Endothelial cell of umbilical vein (primary cell): ENCODE measurements around the gene HABP4. TPM values are rescaled to one million over a fixed set of nuclear protein-coding genes. Genes with fewer than 3 reads are reported as not detected.

Experiments used
- BruUV-seq: library from RNA; stranded (reverse); fragments of 400-500 nt; replicated peaks from 2 replicates; lab custom pipeline; 2021; lab: Mats Ljungman, UMichigan
- CTCF ChIA-PET: fragments of 300-600, 350-600 bp; sonication (Branson Sonifier 250); formaldehyde crosslinking; loops from one replicate; lab custom pipeline; 2021; ENCODE audit warnings: antibody characterized with exemption, inconsistent platforms; lab: Charles Lee
- POLR2A ChIA-PET: fragments of 300-600, 350-600 bp; sonication (Branson Sonifier 250); formaldehyde crosslinking; loops from one replicate; lab custom pipeline; 2021; ENCODE audit warnings: antibody characterized with exemption, inconsistent platforms; lab: Charles Lee
- DNase-seq: peaks from one replicate; pipeline ENCODE4 v3.0.0-alpha.2; 2011; ENCODE audit warnings: low read depth, low spot score
- FAIRE-seq: peaks from 2 replicates; lab custom pipeline; 2011; peaks lifted over from hg19 to GRCh38; lab: Jason Lieb, UNC
- H2AFZ ChIP-seq: 2 replicates; pipeline ENCODE4 v1.6.0; 2012; ENCODE audit warnings: low read depth, low read length, control low read depth, inconsistent platforms
- H3K27ac ChIP-seq: 2 replicates; pipeline ENCODE4 v1.5.1; 2011; ENCODE audit warnings: low read depth, mild to moderate bottlenecking, control low read depth, low read length, moderate library complexity; ENCODE audit not compliant: insufficient read depth
- H3K27me3 ChIP-seq, 2 experiments: 2 replicates each; pipeline versions ENCODE4 v1.6.0 to v1.6.1; 2011; ENCODE audit warnings: low read length in 2 of 2, mixed read lengths in 1 of 2; ENCODE audit not compliant: control insufficient read depth in 2 of 2, insufficient read depth in 2 of 2
- H3K36me3 ChIP-seq, 2 experiments: 2 replicates in 1 of 2; 3 replicates in 1 of 2; pipeline ENCODE4 v1.5.1; 2011; ENCODE audit warnings: low read length in 2 of 2, mild to moderate bottlenecking in 1 of 2, moderate library complexity in 1 of 2; ENCODE audit not compliant: control insufficient read depth in 2 of 2, insufficient read depth in 2 of 2; ENCODE audit errors: extremely low read depth in 1 of 2
- H3K4me1 ChIP-seq: 3 replicates; pipeline ENCODE4 v1.5.1; 2011; ENCODE audit warnings: mild to moderate bottlenecking, low read length; ENCODE audit not compliant: control insufficient read depth, insufficient read depth; ENCODE audit errors: extremely low read depth
- H3K4me2 ChIP-seq: 2 replicates; pipeline ENCODE4 v1.6.1; 2011; ENCODE audit warnings: low read length, control low read depth, mixed read lengths; ENCODE audit not compliant: insufficient read depth
- H3K4me3 ChIP-seq, 3 experiments: fragments of 200-600 bp in 1 of 3; sonication (generic), shearing (Covaris generic) in 1 of 3; replicated peaks in 1 of 3; 2 replicates each; pipeline ENCODE4 v1.5.1; 2011 to 2016; ENCODE audit warnings: control low read depth in 3 of 3, low read length in 3 of 3, mild to moderate bottlenecking in 2 of 3, inconsistent platforms in 1 of 3, low read depth in 1 of 3, moderate library complexity in 1 of 3; ENCODE audit not compliant: insufficient read depth in 1 of 3
- H3K79me2 ChIP-seq: 2 replicates; pipeline ENCODE4 v1.6.0; 2012; ENCODE audit warnings: low read length, inconsistent platforms; ENCODE audit not compliant: control insufficient read depth, insufficient read depth
- H3K9ac ChIP-seq: replicated peaks from 2 replicates; pipeline ENCODE3; 2011; ENCODE audit warnings: low read length, control low read depth; ENCODE audit not compliant: insufficient read depth; ENCODE audit errors: extremely low read depth
- H3K9me1 ChIP-seq: replicated peaks from 3 replicates; pipeline ENCODE4 v1.6.0; 2011; ENCODE audit warnings: mild to moderate bottlenecking, low read length; ENCODE audit not compliant: control insufficient read depth, insufficient read depth; ENCODE audit errors: extremely low read depth
- H3K9me3 ChIP-seq: replicated peaks from 2 replicates; pipeline ENCODE4 v1.5.1; 2012; ENCODE audit warnings: low read length, inconsistent platforms; ENCODE audit not compliant: control insufficient read depth, insufficient read depth
- H4K20me1 ChIP-seq: replicated peaks from 2 replicates; pipeline ENCODE3; 2011; ENCODE audit warnings: mild to moderate bottlenecking, low read length; ENCODE audit not compliant: control insufficient read depth, insufficient read depth; ENCODE audit errors: extremely low read depth
- CTCF ChIP-seq, 2 donors: IDR thresholded peaks; 1 replicate in 1 of 2; 2 replicates in 1 of 2; pipeline ENCODE4 v1.5.1; 2011; ENCODE audit warnings: low read length in 2 of 2, mild to moderate bottlenecking in 2 of 2, moderate library complexity in 2 of 2, control low read depth in 1 of 2, inconsistent platforms in 1 of 2, low read depth in 1 of 2; ENCODE audit not compliant: insufficient read depth in 1 of 2; ENCODE audit errors: extremely low read depth in 1 of 2
- EZH2 ChIP-seq: IDR thresholded peaks from 2 replicates; pipeline ENCODE4 v1.6.1; 2012; ENCODE audit warnings: borderline replicate concordance, low read depth, mild to moderate bottlenecking, moderate library complexity, low read length, inconsistent platforms; ENCODE audit not compliant: severe bottlenecking
- FOS ChIP-seq: IDR thresholded peaks from 2 replicates; pipeline ENCODE4 v1.6.1; 2011; ENCODE audit warnings: mild to moderate bottlenecking, low read length, moderate library complexity, borderline replicate concordance; ENCODE audit not compliant: insufficient read depth
- GATA2 ChIP-seq: IDR thresholded peaks from 2 replicates; pipeline ENCODE4 v1.7.0; 2011; ENCODE audit warnings: low read depth, mild to moderate bottlenecking, moderate library complexity, mixed read lengths, low read length; ENCODE audit not compliant: insufficient read length, insufficient read depth
- JUN ChIP-seq: IDR thresholded peaks from 2 replicates; pipeline ENCODE4 v1.6.1; 2011; ENCODE audit warnings: borderline replicate concordance, low read depth; ENCODE audit not compliant: insufficient read length, insufficient read depth
- MAX ChIP-seq: IDR thresholded peaks from 2 replicates; pipeline ENCODE4 v1.6.1; 2011; ENCODE audit not compliant: insufficient read depth, insufficient read length
- MYC ChIP-seq: IDR thresholded peaks from one replicate; pipeline ENCODE4 v1.6.1; 2011; ENCODE audit warnings: mild to moderate bottlenecking, low read depth, low read length
- POLR2A ChIP-seq: IDR thresholded peaks from 2 replicates; pipeline ENCODE4 v1.6.1; 2012; ENCODE audit warnings: low read depth, mild to moderate bottlenecking, control low read depth, low read length
- POLR2AphosphoS5 ChIP-seq: IDR thresholded peaks from 2 replicates; pipeline ENCODE4 v1.6.1; 2012; ENCODE audit warnings: low read depth, mild to moderate bottlenecking, control low read depth, low read length, moderate library complexity; ENCODE audit not compliant: insufficient read depth
- dilution Hi-C: fragments of 300-500 bp; cut with MboI; formaldehyde crosslinking; loops from one replicate; pipeline ENCODE4 v1.15.0; 2019; ENCODE audit warnings: low sequenced_read_pairs; ENCODE audit not compliant: extremely low pct_ligation_motif_present
- intact Hi-C: fragments of 100-400 bp; cut with micrococcal nuclease; formaldehyde crosslinking; loops from one replicate; pipeline ENCODE4 v1.10.0; 2022
- polyA plus RNA-seq, 4 experiments: library from polyadenylated mRNA; depleted of rRNA in 3 of 4; stranded (reverse) in 3 of 4; unstranded in 1 of 4; fragments of >200 nt; gene quantifications; 2 replicates each; pipeline versions ENCODE4 v1.2.1 to v1.2.3, GENCODE V29; 2011 to 2012; ENCODE audit warnings: missing spikeins in 1 of 4
- total RNA-seq: library from RNA; stranded (reverse); gene quantifications from 2 replicates; pipeline ENCODE4 v1.2.3, GENCODE V29; 2021

Gene HABP4
- total and polyA plus RNA-seq, 2 donors (not counting 3 experiments of a cell fraction or from before 2014, with no cell fraction given): 4.6 to 11.1 TPM

GRCh38 chr9:96515621-96516470 is 65.9 kb downstream of the HABP4 start:
- no peak overlapping the region for H3K4me3 ChIP-seq
- H3K4me2 ChIP-seq: no peak overlapping the region
- no peaks in the 10 kb centered on the region for H3K9me1 ChIP-seq
- dilution Hi-C loops (no loop called here), intact Hi-C loops (no loop called here)
- CTCF ChIA-PET: interaction anchor here (0.7 kb wide), 1 partner anchor 51 kb away, joined by 3 read pairs; no protein-coding TSS in a partner anchor
- H3K4me1 ChIP-seq: no peaks in the 10 kb centered on the region
- DNase-seq (no peak), FAIRE-seq (no peak)
- H3K36me3 ChIP-seq: no peaks in the 10 kb centered on the region
- H3K27ac ChIP-seq: no peak overlapping the region
- no peaks in the 10 kb centered on the region for H4K20me1 ChIP-seq
- BruUV-seq: no TSS peak
- H3K9ac ChIP-seq: no peak overlapping the region
- no peak overlapping the region for H2AFZ ChIP-seq
- H3K9me3 ChIP-seq: no peaks in the 10 kb centered on the region
- POLR2A ChIA-PET: no interaction called here
- no peaks in the 10 kb centered on the region for H3K27me3 ChIP-seq
- H3K79me2 ChIP-seq: no peaks in the 10 kb centered on the region
- TF ChIP-seq FOS: no peak
- TF ChIP-seq MYC: no peak
- no peak for TF ChIP-seq POLR2AphosphoS5
- TF ChIP-seq JUN: no peak
- no peak for TF ChIP-seq GATA2
- no peak for TF ChIP-seq POLR2A
- no peak for TF ChIP-seq MAX
- TF ChIP-seq EZH2: no peak
- TF ChIP-seq CTCF (IDR thresholded peaks at IDR 0.05; ENCODE audit: extremely low read depth in 1 of 2, insufficient read depth in 1 of 2, low read depth in 1 of 2, low read length in 2 of 2): no peak
